AG08395 (cell line): ENCODE data around the gene HMGN5.

Source experiments
- DNase-seq: peaks from one replicate; pipeline ENCODE4 v3.0.0; 2012; ENCODE audit warnings: mixed read lengths, low spot score

HMGN5 gene

GRCh38 chrX:81201671-81202455, at the start of gene HMGN5, which contains the start of gene SH3BGRL:
TSS of gene HMGN5 (minus strand) at chrX:81201913. CDS start at chrX:81121549, 80,364 bp downstream.
TSS of gene SH3BGRL (plus strand) at chrX:81202102. CDS start at chrX:81202201, 99 bp downstream.
- DNase-seq, result peak; percentile 79

- DNase-seq, result no peak
Measured at GRCh38 chrX:81241753-81242152, 40.0 kb upstream of the HMGN5 start.

- DNase-seq, result no peak
Measured at GRCh38 chrX:81240701-81241331, 39.1 kb upstream of the HMGN5 start.

- no peak for DNase-seq
Measured at GRCh38 chrX:81238166-81238565, 36.5 kb upstream of the HMGN5 start.

- no peak for DNase-seq
Measured at GRCh38 chrX:81237516-81237915, 35.8 kb upstream of the HMGN5 start.

- no peak for DNase-seq
Measured at GRCh38 chrX:81232218-81232617, 30.5 kb upstream of the HMGN5 start.

- no peak for DNase-seq
Measured at GRCh38 chrX:81231476-81231875, 29.8 kb upstream of the HMGN5 start.

- no peak for DNase-seq
Measured at GRCh38 chrX:81229901-81230300, 28.2 kb upstream of the HMGN5 start.

- DNase-seq, result no peak
Measured at GRCh38 chrX:81229229-81229628, 27.5 kb upstream of the HMGN5 start.

GRCh38 chrX:81215685-81216084, 14.0 kb upstream of the HMGN5 start:
- DNase-seq, result no peak

GRCh38 chrX:81208916-81209315, 7.2 kb upstream of the HMGN5 start:
- DNase-seq, result no peak

GRCh38 chrX:81206476-81206875, 4.8 kb upstream of the HMGN5 start:
- DNase-seq, result no peak

GRCh38 chrX:81205551-81205950, 3.8 kb upstream of the HMGN5 start:
- no peak for DNase-seq

GRCh38 chrX:81202943-81203342, 1.2 kb upstream of the HMGN5 start:
- DNase-seq, result peak; percentile 3

- peak; percentile 4 for DNase-seq
Measured at GRCh38 chrX:81202456-81202819, 725 bp upstream of the HMGN5 start.

GRCh38 chrX:81201071-81201470, 642 bp downstream of the HMGN5 start:
- DNase-seq, result no peak

- peak; percentile 50 for DNase-seq
Measured at GRCh38 chrX:81195712-81196111, 6.0 kb downstream of the HMGN5 start.

GRCh38 chrX:81195259-81195658, 6.5 kb downstream of the HMGN5 start:
- no peak for DNase-seq

GRCh38 chrX:81174286-81174685, 27.4 kb downstream of the HMGN5 start:
- peak; percentile 30 for DNase-seq

- no peak for DNase-seq
Measured at GRCh38 chrX:81168391-81168790, 33.3 kb downstream of the HMGN5 start.

- peak; percentile 91 for DNase-seq
Measured at GRCh38 chrX:81121513-81122363, 80.0 kb downstream of the HMGN5 start.

- DNase-seq, result peak; percentile 37
Measured at GRCh38 chrX:81120936-81121371, 80.8 kb downstream of the HMGN5 start.
